HG03442 (cell line): ENCODE measurements around the gene MTPN.

Experiments
- ATAC-seq: cut with Tn5 transposase; IDR thresholded peaks from one replicate; pipeline ENCODE4 v1.9.1; 2021; ENCODE audit warnings: mild to moderate bottlenecking, moderate library complexity; ENCODE audit not compliant: unreplicated experiment

MTPN gene

GRCh38 chr7:135889823-135890222, 87.3 kb downstream of the MTPN start:
- ATAC-seq: no peak

DNA sequence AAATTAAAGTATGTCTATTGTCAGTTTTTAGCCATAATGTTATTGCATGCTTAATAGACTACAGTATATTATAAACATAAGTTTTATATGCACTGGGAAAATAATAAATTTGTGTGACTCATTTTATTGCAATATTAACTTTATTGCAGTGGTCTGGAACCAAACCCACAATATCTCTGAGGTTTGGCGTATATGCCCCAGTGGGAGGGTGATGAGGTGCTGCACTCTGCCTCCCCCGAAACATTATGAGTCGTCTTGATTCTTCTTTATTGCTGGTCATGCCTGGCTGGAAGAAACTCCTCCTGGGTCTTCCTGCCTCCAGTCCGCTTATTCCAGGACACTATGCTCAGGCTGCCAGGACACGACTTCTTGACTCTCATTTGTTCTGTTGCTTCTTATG, 88.4 kb downstream of the MTPN start:
- no peak for ATAC-seq

GRCh38 chr7:135886345-135887132, 90.6 kb downstream of the MTPN start:
- peak; percentile 69 for ATAC-seq

DNA sequence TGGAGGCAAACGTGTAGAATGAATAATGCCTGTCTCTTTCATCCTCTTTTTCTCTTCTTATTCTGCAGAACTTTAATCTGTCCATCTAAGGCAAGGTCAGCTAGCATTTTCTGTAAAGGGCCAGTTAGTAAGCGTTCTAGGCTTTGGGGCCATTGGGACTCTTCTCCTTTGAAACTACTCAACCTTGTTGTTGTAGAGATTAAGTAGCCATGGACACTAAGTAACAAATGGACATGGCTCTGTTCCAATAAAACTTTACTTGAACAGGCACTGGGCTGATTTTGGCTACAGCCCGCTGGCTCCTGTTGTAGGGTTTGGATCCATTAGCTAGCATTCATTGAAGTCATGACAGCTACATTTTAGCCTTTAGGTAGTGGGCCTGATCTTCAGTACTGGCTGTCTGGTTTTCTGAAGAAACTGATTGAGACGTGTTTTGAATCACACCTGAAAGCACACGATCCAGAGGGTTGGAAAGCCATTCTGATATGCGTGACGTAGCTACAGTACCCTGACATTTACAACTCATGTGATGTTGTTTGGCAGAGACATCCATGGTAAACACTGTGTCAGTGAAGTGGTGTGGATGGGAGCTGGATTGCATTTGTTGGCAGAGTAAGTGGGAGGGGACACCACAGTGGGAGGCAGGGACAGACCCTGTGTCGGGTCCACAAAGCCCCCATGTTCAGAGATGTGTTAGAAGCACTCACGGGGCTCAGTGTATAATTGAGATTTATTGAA, 92.5 kb downstream of the MTPN start:
- no peak for ATAC-seq

DNA sequence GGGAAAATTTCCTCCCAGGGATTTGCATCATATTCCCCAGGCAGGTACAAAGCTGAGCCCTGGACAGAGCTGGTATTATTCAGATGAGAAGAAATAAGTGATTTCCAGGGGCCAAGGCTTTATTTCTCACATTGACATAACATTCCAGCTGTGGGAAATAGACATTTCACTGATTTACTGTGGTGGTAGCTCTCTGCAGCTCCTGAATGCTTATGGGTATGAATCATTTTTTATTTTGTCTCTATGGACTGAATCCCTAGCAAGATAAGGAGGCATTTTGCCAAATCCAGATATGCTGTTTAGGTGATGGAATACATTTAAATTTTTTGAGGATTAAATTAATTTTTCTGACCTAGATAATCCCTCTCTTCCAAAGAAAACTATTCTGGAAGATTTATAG, 97.9 kb downstream of the MTPN start:
- no peak for ATAC-seq

DNA sequence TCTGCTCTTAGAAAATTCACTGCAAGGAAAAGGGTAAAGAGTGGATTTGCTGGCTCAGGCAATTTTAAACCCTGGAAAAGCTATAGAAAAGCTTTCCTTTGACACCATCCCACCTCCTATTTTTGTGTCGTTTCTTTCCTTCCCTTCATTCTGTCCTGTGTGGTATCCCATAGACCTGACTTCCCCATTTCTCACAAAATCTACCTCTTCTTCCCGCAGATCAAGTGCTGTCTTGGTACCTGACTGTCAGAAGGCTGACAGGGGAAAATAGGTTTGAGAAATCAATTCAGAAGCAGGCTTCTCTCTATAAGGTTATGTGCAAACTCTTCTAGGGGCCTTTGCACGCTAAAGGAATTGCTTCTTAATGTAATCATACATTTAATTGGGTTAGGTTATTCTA, 98.9 kb downstream of the MTPN start:
- ATAC-seq: no peak

- no peak for ATAC-seq
These were observed 99.4 kb downstream of the MTPN start for GRCh38 chr7:135877805-135878204.
